CD4-positive, CD25-positive, alpha-beta regulatory T cell (primary cell): ENCODE data around the gene ZNF525. TPM values are rescaled to one million over a fixed set of nuclear protein-coding genes. Genes with fewer than 3 reads are reported as not detected.
A peak's percentile ranks its signal among the peaks of the same experiment; 100 is the strongest.

Source experiments
- ATAC-seq, 2 donors: fragments of 150-1000 bp; cut with Tn5 transposase; one replicate each; pipeline ENCODE4 v1.10.0; 2021; ENCODE audit warnings: low read depth in 2 of 2, moderate number of reproducible peaks in 2 of 2, moderate library complexity in 1 of 2
- DNase-seq, 3 donors: peaks; one replicate each; pipeline versions ENCODE4 v3.0.0 to v3.0.0-alpha.2; 2012 to 2022; ENCODE audit warnings: mixed read lengths in 1 of 3
- H3K27ac ChIP-seq: one replicate; pipeline ENCODE4 v1.7.0; 2013; ENCODE audit warnings: mild to moderate bottlenecking, low read length; ENCODE audit not compliant: insufficient read depth, poor library complexity, severe bottlenecking
- H3K27me3 ChIP-seq: one replicate; pipeline ENCODE4 v1.7.0; 2013; ENCODE audit warnings: low read length; ENCODE audit not compliant: control insufficient read depth, insufficient read depth
- H3K36me3 ChIP-seq: one replicate; pipeline ENCODE4 v1.7.0; 2013; ENCODE audit warnings: mild to moderate bottlenecking, low read length, moderate library complexity; ENCODE audit not compliant: control insufficient read depth, insufficient read depth
- H3K4me1 ChIP-seq: 2 replicates; pipeline ENCODE4 v1.7.0; 2013; ENCODE audit warnings: mild to moderate bottlenecking, low read length; ENCODE audit not compliant: insufficient read depth, control insufficient read depth, poor library complexity, severe bottlenecking
- H3K4me3 ChIP-seq: one replicate; pipeline ENCODE4 v1.7.0; 2013; ENCODE audit warnings: low read depth, mild to moderate bottlenecking, low read length, moderate library complexity
- H3K9me3 ChIP-seq, 2 experiments: 1 replicate in 1 of 2; 2 replicates in 1 of 2; pipeline ENCODE4 v1.7.0; 2013; ENCODE audit warnings: low read length in 2 of 2, mild to moderate bottlenecking in 1 of 2, moderate library complexity in 1 of 2; ENCODE audit not compliant: control insufficient read depth in 2 of 2
- H3K27ac Mint-ChIP-seq, 3 donors: one replicate each; pipeline ENCODE4 v1.8.0; 2020 to 2022; ENCODE audit warnings: mild to moderate bottlenecking in 3 of 3, mixed read lengths in 3 of 3, moderate library complexity in 2 of 3
- H3K27me3 Mint-ChIP-seq: one replicate; pipeline ENCODE4 v1.8.0; 2022; ENCODE audit warnings: mild to moderate bottlenecking, mixed read lengths
- H3K36me3 Mint-ChIP-seq: one replicate; pipeline ENCODE4 v1.8.0; 2020; ENCODE audit warnings: mixed read lengths
- H3K4me1 Mint-ChIP-seq, 4 donors: one replicate each; pipeline ENCODE4 v1.8.0; 2020 to 2022; ENCODE audit warnings: mixed read lengths in 4 of 4, mild to moderate bottlenecking in 1 of 4
- H3K4me3 Mint-ChIP-seq, 4 donors: one replicate each; pipeline ENCODE4 v1.8.0; 2020 to 2022; ENCODE audit warnings: mild to moderate bottlenecking in 4 of 4, mixed read lengths in 4 of 4, moderate library complexity in 3 of 4
- H3K9me3 Mint-ChIP-seq, 7 donors: one replicate each; pipeline ENCODE4 v1.8.0; 2020 to 2022; ENCODE audit warnings: mixed read lengths in 7 of 7, mild to moderate bottlenecking in 3 of 7, moderate library complexity in 2 of 7
- polyA plus RNA-seq, 4 donors: library from polyadenylated mRNA; unstranded; fragments of 300-500 nt; fragmentation: Illumina TruSeq; gene quantifications; one replicate each; pipeline ENCODE4 v1.2.3, GENCODE V29; 2021
- total RNA-seq: library from RNA; stranded (reverse); gene quantifications from one replicate; pipeline ENCODE4 v1.2.3, GENCODE V29; 2022

ZNF525 gene
- total and polyA plus RNA-seq, 5 donors from 2014 or later, result 4.0 to 11.7 (median 6.8) TPM

- Mint-ChIP-seq H3K4me1 (peaks cover 0 to 4% (median 1%) of the 10 kb centered on the region in 4 donors), H3K9me3 (peaks cover 0 to 3% (median 0%) of the 10 kb centered on the region in 7 donors), H3K27ac (no peak overlapping the region), H3K4me3 (no peak overlapping the region), H3K27me3 (no peaks in the 10 kb centered on the region), H3K36me3 (no peaks in the 10 kb centered on the region)
- H3K27ac ChIP-seq, result no peak overlapping the region
- DNase-seq, result peak; percentile 39 to 65 (median 64)
- H3K4me3 ChIP-seq, result no peak overlapping the region
- ATAC-seq, result peak; percentile 67 to 83
- no peaks in the 10 kb centered on the region for H3K4me1 ChIP-seq
- H3K36me3 ChIP-seq, result no peaks in the 10 kb centered on the region
- peaks cover 0 to 1% of the 10 kb centered on the region in 2 experiments for H3K9me3 ChIP-seq
- no peaks in the 10 kb centered on the region for H3K27me3 ChIP-seq
These were observed 59.6 kb downstream of the ZNF525 start for GRCh38 chr19:53424968-53425597.

DNA sequence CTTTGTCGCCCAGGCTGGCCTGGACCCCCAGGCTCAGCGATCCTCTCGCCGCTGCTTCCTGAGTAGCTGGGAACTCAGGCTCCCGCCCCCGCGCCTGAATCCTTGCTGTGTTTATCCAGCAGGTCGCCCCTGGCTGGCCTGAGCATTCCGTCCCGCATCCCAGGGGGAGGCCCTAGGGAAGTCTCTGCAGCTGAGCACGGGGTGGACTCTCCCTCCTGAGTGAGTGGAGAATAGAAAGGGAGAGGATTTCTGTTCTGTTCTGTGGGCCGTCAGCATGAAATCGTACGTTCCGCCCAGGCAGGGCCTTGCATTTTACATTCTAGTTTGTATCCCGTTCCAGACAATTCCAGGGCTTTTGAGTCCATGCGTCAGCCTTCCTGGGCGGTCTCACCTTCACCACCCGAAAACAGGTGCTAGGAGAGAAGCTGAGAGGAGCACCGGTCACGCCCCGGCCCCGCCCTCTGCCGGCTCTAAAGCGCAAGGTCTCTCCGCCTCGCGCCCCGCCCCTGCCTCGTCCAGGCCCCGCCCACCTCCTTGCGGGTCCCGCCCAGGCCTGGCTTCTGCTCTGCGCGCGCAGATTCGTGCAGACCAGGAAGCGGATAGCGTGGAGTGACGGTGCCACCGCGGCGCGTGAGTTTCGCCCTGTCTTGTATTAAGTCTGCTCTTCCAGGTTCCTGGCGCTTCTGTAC, 66.0 kb downstream of the ZNF525 start, which contains the start of gene ZNF761:
Gene ZNF761 (plus strand): TSS at position 586 of the 689 bp plus-strand sequence. CDS start 15,285 bp downstream, outside the sequence.
- Histone ChIP-seq H3K36me3 (peaks cover 27% of the 10 kb centered on the region), H3K4me3 (peak within 1 kb of the TSS; percentile 88), H3K27me3 (no peaks in the 10 kb centered on the region), H3K27ac (peak within 1 kb of the TSS; percentile 81), H3K4me1 (peaks cover 20% of the 10 kb centered on the region), H3K9me3 (peaks cover 2 to 15% of the 10 kb centered on the region in 2 experiments)
- Mint-ChIP-seq H3K4me1 (peaks cover 10 to 47% (median 21%) of the 10 kb centered on the region in 4 donors), H3K4me3 (peak within 1 kb of the TSS; percentile 96 to 99 (median 97)), H3K36me3 (peaks cover 36% of the 10 kb centered on the region), H3K27ac (peak within 1 kb of the TSS; percentile 97 to 98 (median 98)), H3K27me3 (no peaks in the 10 kb centered on the region), H3K9me3 (peaks cover 0 to 12% (median 4%) of the 10 kb centered on the region in 7 donors)
- peak; percentile 92 to 97 (median 95) for DNase-seq
- peak; percentile 98 for ATAC-seq

DNA sequence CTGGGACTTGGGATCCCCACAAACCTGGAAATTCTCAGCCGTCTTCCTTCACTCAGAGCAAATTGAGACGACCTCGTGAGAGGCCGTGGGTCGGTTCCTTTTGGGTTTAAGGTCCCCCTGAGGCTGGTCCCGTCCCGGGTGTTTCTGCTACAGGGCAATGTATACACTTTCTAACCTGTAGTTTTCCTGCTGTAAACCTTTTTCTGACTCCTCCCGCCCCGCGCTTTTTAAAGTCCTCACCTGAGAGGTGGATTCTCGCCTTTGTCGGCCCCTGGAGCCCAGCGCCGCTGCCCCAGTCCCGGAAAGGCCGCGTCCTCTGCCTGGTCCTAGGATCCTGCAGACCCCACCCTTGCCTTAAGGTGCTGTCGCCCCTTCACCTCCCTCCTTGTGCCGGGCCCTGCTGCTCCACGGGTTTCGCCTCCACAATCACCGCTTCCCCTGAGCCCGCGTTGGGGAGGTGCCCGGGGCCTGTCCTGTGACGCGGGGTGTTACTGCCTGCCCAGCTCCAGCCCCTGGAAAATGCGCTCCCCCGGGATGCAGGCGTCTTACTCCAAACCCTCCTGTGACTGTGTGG, 66.7 kb downstream of the ZNF525 start:
- H3K9me3 ChIP-seq, result peaks cover 5 to 21% of the 10 kb centered on the region in 2 experiments
- peak overlapping the region; percentile 96 to 99 (median 97) for H3K4me3 Mint-ChIP-seq
- peak overlapping the region; percentile 88 for H3K4me3 ChIP-seq
- peaks cover 0 to 12% (median 4%) of the 10 kb centered on the region in 7 donors for H3K9me3 Mint-ChIP-seq
- H3K27ac ChIP-seq, result peak overlapping the region; percentile 81
- peak in 2 of 3 donors; percentile 4 to 35 for DNase-seq
- peaks cover 10 to 47% (median 21%) of the 10 kb centered on the region in 4 donors for H3K4me1 Mint-ChIP-seq
- H3K4me1 ChIP-seq, result peaks cover 20% of the 10 kb centered on the region
- H3K27me3 Mint-ChIP-seq, result no peaks in the 10 kb centered on the region
- ATAC-seq, result peak; percentile 22 to 29
- peak overlapping the region; percentile 97 to 98 (median 98) for H3K27ac Mint-ChIP-seq
- H3K36me3 Mint-ChIP-seq, result peaks cover 39% of the 10 kb centered on the region
- peaks cover 32% of the 10 kb centered on the region for H3K36me3 ChIP-seq
- H3K27me3 ChIP-seq, result no peaks in the 10 kb centered on the region

Other genes starting within 250 kb of the ZNF525 start
- 0.49 TPM for gene ZNF415, start 232.8 kb upstream of the ZNF525 start, total RNA-seq
- gene ZNF415, start 232.8 kb upstream of the ZNF525 start, polyA plus RNA-seq, result 1 to 10 TPM in 2 of 4 donors, not detected in 2; 1.1 to 3.4 TPM
- gene ZNF347, start 206.7 kb upstream of the ZNF525 start, total RNA-seq, result 3.2 TPM
- 1 to 10 TPM; 3.7 to 8.8 (median 5.1) TPM for gene ZNF347, start 206.7 kb upstream of the ZNF525 start, polyA plus RNA-seq
- gene ZNF665, start 172.3 kb upstream of the ZNF525 start, total RNA-seq, result 1.9 TPM
- 10 to 100 TPM in 1 of 4 donors, 1 to 10 TPM in 3; 4.1 to 13.3 (median 8.8) TPM for gene ZNF665, start 172.3 kb upstream of the ZNF525 start, polyA plus RNA-seq
- 4.3 TPM for gene ZNF677, start 110.8 kb upstream of the ZNF525 start, total RNA-seq
- gene ZNF677, start 110.8 kb upstream of the ZNF525 start, polyA plus RNA-seq, result 10 to 100 TPM in 2 of 4 donors, 1 to 10 TPM in 1, under 1 TPM in 1; 0.38 to 24.9 (median 9.8) TPM
- gene VN1R2, start 107.4 kb upstream of the ZNF525 start, total RNA-seq, result not detected
- not detected for gene VN1R2, start 107.4 kb upstream of the ZNF525 start, polyA plus RNA-seq
- not detected for gene VN1R4, start 98.0 kb upstream of the ZNF525 start, total RNA-seq
- not detected for gene VN1R4, start 98.0 kb upstream of the ZNF525 start, polyA plus RNA-seq
- gene ZNF845, start 32.0 kb upstream of the ZNF525 start, total RNA-seq, result 8.8 TPM
- gene ZNF845, start 32.0 kb upstream of the ZNF525 start, polyA plus RNA-seq, result 10 to 100 TPM in 2 of 4 donors, 1 to 10 TPM in 2; 7.3 to 19.8 (median 11.0) TPM
- 6.1 TPM for gene ZNF765, start 29.4 kb downstream of the ZNF525 start, total RNA-seq
- gene ZNF765, start 29.4 kb downstream of the ZNF525 start, polyA plus RNA-seq, result 10 to 100 TPM in 2 of 4 donors, 1 to 10 TPM in 2; 5.5 to 11.3 (median 8.5) TPM
- 9.0 TPM for gene ZNF761, start 66.3 kb downstream of the ZNF525 start, total RNA-seq
- gene ZNF761, start 66.3 kb downstream of the ZNF525 start, polyA plus RNA-seq, result 10 to 100 TPM in 2 of 4 donors, 1 to 10 TPM in 2; 7.7 to 11.6 (median 10.0) TPM
- gene ZNF813, start 102.0 kb downstream of the ZNF525 start, total RNA-seq, result 2.4 TPM
- gene ZNF813, start 102.0 kb downstream of the ZNF525 start, polyA plus RNA-seq, result 1 to 10 TPM; 1.7 to 4.2 (median 2.7) TPM
- 504 TPM for gene ZNF331, start 172.4 kb downstream of the ZNF525 start, total RNA-seq
- gene ZNF331, start 172.4 kb downstream of the ZNF525 start, polyA plus RNA-seq, result 10 to 100 TPM; 27.9 to 46.7 (median 38.3) TPM